ENCODE data around the gene CLDN15. TPM values are rescaled to one million over a fixed set of nuclear protein-coding genes. Genes with fewer than 3 reads are reported as not detected.
"Not testable (repeated sequence)": the region's sequence is repeated elsewhere in the genome, so short reads cannot be mapped to it uniquely, and the experiment has no call there.

The CLDN15 gene
- total and polyA plus RNA-seq, 2 donors, result 4.6 to 34.2 TPM

- Histone ChIP-seq H3K9me3 (ENCODE audit: control insufficient read depth in 2 of 2, insufficient read depth in 1 of 2, low read length in 1 of 2) (no peaks in the 10 kb centered on the region), H3K27ac (ENCODE audit: low read depth in 1 of 2, low read length in 1 of 2) (no peak overlapping the region), H3K27me3 (ENCODE audit: control insufficient read depth in 2 of 2, insufficient read depth in 1 of 2, low read length in 1 of 2) (no peaks in the 10 kb centered on the region), H3K4me1 (ENCODE audit: control insufficient read depth in 2 of 2, insufficient read depth in 2 of 2, low read length in 2 of 2) (no peaks in the 10 kb centered on the region), H3K36me3 (ENCODE audit: control insufficient read depth in 2 of 2, insufficient read depth in 2 of 2, low read length in 1 of 2) (no peaks in the 10 kb centered on the region), H3K4me3 (ENCODE audit: low read length in 2 of 2) (no peak overlapping the region)
- DNase-seq (ENCODE audit: low read depth in 6 of 9, low spot score in 9 of 9), result no peak
- WGBS, result 77% methylated on average over 5 of the region's 5 CpGs
Measured at GRCh38 chr7:101271021-101271420, 33.4 kb upstream of the CLDN15 start.

GRCh38 chr7:101269664-101270063 lies 32.1 kb upstream of the CLDN15 start:
- no peak overlapping the region for H3K4me3 ChIP-seq (ENCODE audit: low read length in 2 of 2)
- WGBS, result 92% methylated on average over 21 of the region's 21 CpGs
- H3K4me1 ChIP-seq (ENCODE audit: control insufficient read depth in 2 of 2, insufficient read depth in 2 of 2, low read length in 2 of 2), result no peaks in the 10 kb centered on the region
- H3K27me3 ChIP-seq (ENCODE audit: control insufficient read depth in 2 of 2, insufficient read depth in 1 of 2, low read length in 1 of 2), result no peaks in the 10 kb centered on the region
- no peak overlapping the region for H3K27ac ChIP-seq (ENCODE audit: low read depth in 1 of 2, low read length in 1 of 2)
- DNase-seq (ENCODE audit: low read depth in 6 of 9, low spot score in 9 of 9), result no peak
- H3K9me3 ChIP-seq (ENCODE audit: control insufficient read depth in 2 of 2, insufficient read depth in 1 of 2, low read length in 1 of 2), result no peaks in the 10 kb centered on the region
- H3K36me3 ChIP-seq (ENCODE audit: control insufficient read depth in 2 of 2, insufficient read depth in 2 of 2, low read length in 1 of 2), result no peaks in the 10 kb centered on the region

GRCh38 chr7:101265622-101266516 lies 28.3 kb upstream of the CLDN15 start:
- Histone ChIP-seq H3K4me1 (ENCODE audit: control insufficient read depth in 2 of 2, insufficient read depth in 2 of 2, low read length in 2 of 2) (no peaks in the 10 kb centered on the region), H3K9me3 (ENCODE audit: control insufficient read depth in 2 of 2, insufficient read depth in 1 of 2, low read length in 1 of 2) (no peaks in the 10 kb centered on the region), H3K36me3 (ENCODE audit: control insufficient read depth in 2 of 2, insufficient read depth in 2 of 2, low read length in 1 of 2) (no peaks in the 10 kb centered on the region), H3K4me3 (ENCODE audit: low read length in 2 of 2) (no peak overlapping the region), H3K27ac (ENCODE audit: low read depth in 1 of 2, low read length in 1 of 2) (no peak overlapping the region), H3K27me3 (ENCODE audit: control insufficient read depth in 2 of 2, insufficient read depth in 1 of 2, low read length in 1 of 2) (no peaks in the 10 kb centered on the region)
- no peak for DNase-seq (ENCODE audit: low read depth in 6 of 9, low spot score in 9 of 9)
- 72% methylated on average over 17 of the region's 17 CpGs for WGBS

GRCh38 chr7:101264102-101264706 lies 26.6 kb upstream of the CLDN15 start:
- not testable (repeated sequence) for H3K27me3 ChIP-seq (ENCODE audit: control insufficient read depth in 2 of 2, insufficient read depth in 1 of 2, low read length in 1 of 2); H3K27ac ChIP-seq (ENCODE audit: low read depth in 1 of 2, low read length in 1 of 2); H3K36me3 ChIP-seq (ENCODE audit: control insufficient read depth in 2 of 2, insufficient read depth in 2 of 2, low read length in 1 of 2); H3K4me1 ChIP-seq (ENCODE audit: control insufficient read depth in 2 of 2, insufficient read depth in 2 of 2, low read length in 2 of 2); DNase-seq (ENCODE audit: low read depth in 6 of 9, low spot score in 9 of 9); H3K9me3 ChIP-seq (ENCODE audit: control insufficient read depth in 2 of 2, insufficient read depth in 1 of 2, low read length in 1 of 2); H3K4me3 ChIP-seq (ENCODE audit: low read length in 2 of 2)
- whole genome bisulfite sequencing, result 78% methylated on average over 6 of the region's 6 CpGs

GRCh38 chr7:101258243-101258731 lies 20.7 kb upstream of the CLDN15 start:
- Histone ChIP-seq H3K27me3 (ENCODE audit: control insufficient read depth in 2 of 2, insufficient read depth in 1 of 2, low read length in 1 of 2) (peaks cover 0 to 12% of the 10 kb centered on the region in 2 donors), H3K36me3 (ENCODE audit: control insufficient read depth in 2 of 2, insufficient read depth in 2 of 2, low read length in 1 of 2) (no peaks in the 10 kb centered on the region), H3K4me1 (ENCODE audit: control insufficient read depth in 2 of 2, insufficient read depth in 2 of 2, low read length in 2 of 2) (no peaks in the 10 kb centered on the region), H3K9me3 (ENCODE audit: control insufficient read depth in 2 of 2, insufficient read depth in 1 of 2, low read length in 1 of 2) (peaks cover 0 to 3% of the 10 kb centered on the region in 2 donors), H3K27ac (ENCODE audit: low read depth in 1 of 2, low read length in 1 of 2) (no peak overlapping the region), H3K4me3 (ENCODE audit: low read length in 2 of 2) (no peak overlapping the region)
- 92% methylated on average over 7 of the region's 7 CpGs for WGBS
- DNase-seq (ENCODE audit: low read depth in 6 of 9, low spot score in 9 of 9), result no peak

- peaks cover 0 to 9% of the 10 kb centered on the region in 2 donors for H3K4me1 ChIP-seq (ENCODE audit: control insufficient read depth in 2 of 2, insufficient read depth in 2 of 2, low read length in 2 of 2)
- peaks cover 0 to 12% of the 10 kb centered on the region in 2 donors for H3K27me3 ChIP-seq (ENCODE audit: control insufficient read depth in 2 of 2, insufficient read depth in 1 of 2, low read length in 1 of 2)
- H3K27ac ChIP-seq (ENCODE audit: low read depth in 1 of 2, low read length in 1 of 2), result no peak overlapping the region
- peaks cover 0 to under 1% of the 10 kb centered on the region in 2 donors for H3K36me3 ChIP-seq (ENCODE audit: control insufficient read depth in 2 of 2, insufficient read depth in 2 of 2, low read length in 1 of 2)
- WGBS, result 92% methylated on average over 4 of the region's 4 CpGs
- H3K9me3 ChIP-seq (ENCODE audit: control insufficient read depth in 2 of 2, insufficient read depth in 1 of 2, low read length in 1 of 2), result peaks cover 0 to 3% of the 10 kb centered on the region in 2 donors
- no peak overlapping the region for H3K4me3 ChIP-seq (ENCODE audit: low read length in 2 of 2)
- DNase-seq (ENCODE audit: low read depth in 6 of 9, low spot score in 9 of 9), result no peak
Measured at GRCh38 chr7:101255796-101256195, 18.2 kb upstream of the CLDN15 start.

- not testable (repeated sequence) for H3K4me3 ChIP-seq (ENCODE audit: low read length in 2 of 2); H3K27ac ChIP-seq (ENCODE audit: low read depth in 1 of 2, low read length in 1 of 2); H3K9me3 ChIP-seq (ENCODE audit: control insufficient read depth in 2 of 2, insufficient read depth in 1 of 2, low read length in 1 of 2); H3K27me3 ChIP-seq (ENCODE audit: control insufficient read depth in 2 of 2, insufficient read depth in 1 of 2, low read length in 1 of 2); DNase-seq (ENCODE audit: low read depth in 6 of 9, low spot score in 9 of 9)
- Histone ChIP-seq H3K36me3 (ENCODE audit: control insufficient read depth in 2 of 2, insufficient read depth in 2 of 2, low read length in 1 of 2) (peaks cover 8 to 11% of the 10 kb centered on the region in 2 donors), H3K4me1 (ENCODE audit: control insufficient read depth in 2 of 2, insufficient read depth in 2 of 2, low read length in 2 of 2) (peaks cover 0 to 15% of the 10 kb centered on the region in 2 donors)
- WGBS, result 93% methylated on average over 5 of the region's 5 CpGs
Measured at GRCh38 chr7:101253199-101253598, 15.6 kb upstream of the CLDN15 start.

GRCh38 chr7:101251871-101252659 lies 14.5 kb upstream of the CLDN15 start:
- Histone ChIP-seq H3K27ac (ENCODE audit: low read depth in 1 of 2, low read length in 1 of 2) (peak overlapping the region; percentile 74 to 80), H3K4me3 (ENCODE audit: low read length in 2 of 2) (peak overlapping the region; percentile 78 to 93), H3K27me3 (ENCODE audit: control insufficient read depth in 2 of 2, insufficient read depth in 1 of 2, low read length in 1 of 2) (peaks cover 0 to 5% of the 10 kb centered on the region in 2 donors), H3K4me1 (ENCODE audit: control insufficient read depth in 2 of 2, insufficient read depth in 2 of 2, low read length in 2 of 2) (peaks cover 0 to 15% of the 10 kb centered on the region in 2 donors), H3K9me3 (ENCODE audit: control insufficient read depth in 2 of 2, insufficient read depth in 1 of 2, low read length in 1 of 2) (peaks cover 0 to 3% of the 10 kb centered on the region in 2 donors), H3K36me3 (ENCODE audit: control insufficient read depth in 2 of 2, insufficient read depth in 2 of 2, low read length in 1 of 2) (peaks cover 8 to 15% of the 10 kb centered on the region in 2 donors)
- DNase-seq (ENCODE audit: low read depth in 6 of 9, low spot score in 9 of 9), result peak; percentile 91 to 99 (median 98)
- WGBS, result under 1% methylated on average over 55 of the region's 55 CpGs
